MM.1S (cell line): Measurements from ENCODE around the gene SPATA6.

Experiments
- DNase-seq: peaks from one replicate; pipeline ENCODE4 v3.0.0-alpha.2; 2015
- H2AFZ ChIP-seq: fragments of 300-600 bp; sonication (generic); 2 replicates; pipeline ENCODE4 v1.6.0; 2016; ENCODE audit warnings: antibody characterized with exemption, low read length
- H3F3A ChIP-seq: fragments of 300-600 bp; sonication (generic); 2 replicates; pipeline ENCODE4 v1.6.1; 2016; ENCODE audit warnings: mild to moderate bottlenecking, antibody characterized with exemption, low read length, moderate library complexity, mixed read lengths; ENCODE audit not compliant: insufficient read depth
- H3K27ac ChIP-seq: fragments of 300-600 bp; sonication (generic); 2 replicates; pipeline ENCODE4 v1.5.1; 2016; ENCODE audit warnings: mild to moderate bottlenecking, low read length
- H3K27me3 ChIP-seq: fragments of 300-600 bp; sonication (generic); replicated peaks from 2 replicates; pipeline ENCODE4 v1.6.0; 2016; ENCODE audit warnings: low read length; ENCODE audit not compliant: insufficient read depth
- H3K36me3 ChIP-seq: fragments of 300-600 bp; sonication (generic); replicated peaks from 2 replicates; pipeline ENCODE4 v1.6.1; 2016; ENCODE audit warnings: mild to moderate bottlenecking, low read length, mixed read lengths; ENCODE audit not compliant: insufficient read depth
- H3K4me1 ChIP-seq: fragments of 300-600 bp; sonication (generic); 2 replicates; pipeline ENCODE4 v1.6.1; 2016; ENCODE audit warnings: low read length, mixed read lengths
- H3K4me2 ChIP-seq: fragments of 300-600 bp; sonication (generic); 2 replicates; pipeline ENCODE4 v1.6.0; 2016; ENCODE audit warnings: low read depth, low read length
- H3K4me3 ChIP-seq: fragments of 300-600 bp; sonication (generic); 2 replicates; pipeline ENCODE4 v1.5.1; 2016; ENCODE audit warnings: low read length, mixed read lengths
- H3K79me2 ChIP-seq: fragments of 300-600 bp; sonication (generic); 2 replicates; pipeline ENCODE4 v1.6.1; 2016; ENCODE audit warnings: mixed run types, low read length, mixed read lengths
- H3K9ac ChIP-seq: fragments of 300-600 bp; sonication (generic); 2 replicates; pipeline ENCODE4 v1.6.1; 2016; ENCODE audit warnings: low read length, mixed read lengths
- H3K9me2 ChIP-seq: fragments of 300-600 bp; sonication (generic); replicated peaks from 2 replicates; pipeline ENCODE4 v1.6.1; 2016; ENCODE audit warnings: mild to moderate bottlenecking, low read length, mixed read lengths; ENCODE audit not compliant: insufficient read depth
- H3K9me3 ChIP-seq: fragments of 300-600 bp; sonication (generic); replicated peaks from 2 replicates; pipeline ENCODE4 v1.6.1; 2016; ENCODE audit warnings: mild to moderate bottlenecking, low read length, mixed read lengths; ENCODE audit not compliant: insufficient read depth
- H4K20me1 ChIP-seq: fragments of 300-600 bp; sonication (generic); 2 replicates; pipeline ENCODE4 v1.6.1; 2016; ENCODE audit warnings: mild to moderate bottlenecking, low read length, moderate library complexity, mixed read lengths; ENCODE audit not compliant: insufficient read depth
- CTCF ChIP-seq: fragments of 300-600 bp; sonication (generic); IDR thresholded peaks from 2 replicates; pipeline ENCODE4 v1.5.1; 2016; ENCODE audit warnings: antibody characterized with exemption, low read length, mixed read lengths
- EZH2 ChIP-seq: fragments of 300-600 bp; sonication (generic); optimal IDR thresholded peaks from 2 replicates; pipeline ENCODE3; 2017; ENCODE audit warnings: low read depth, mild to moderate bottlenecking, antibody characterized with exemption, low read length, mixed read lengths
- EZH2phosphoT487 ChIP-seq: fragments of 300-600 bp; sonication (generic); IDR thresholded peaks from 2 replicates; pipeline ENCODE4 v1.6.1; 2018; ENCODE audit warnings: antibody characterized with exemption, low read length

Gene SPATA6

DNA sequence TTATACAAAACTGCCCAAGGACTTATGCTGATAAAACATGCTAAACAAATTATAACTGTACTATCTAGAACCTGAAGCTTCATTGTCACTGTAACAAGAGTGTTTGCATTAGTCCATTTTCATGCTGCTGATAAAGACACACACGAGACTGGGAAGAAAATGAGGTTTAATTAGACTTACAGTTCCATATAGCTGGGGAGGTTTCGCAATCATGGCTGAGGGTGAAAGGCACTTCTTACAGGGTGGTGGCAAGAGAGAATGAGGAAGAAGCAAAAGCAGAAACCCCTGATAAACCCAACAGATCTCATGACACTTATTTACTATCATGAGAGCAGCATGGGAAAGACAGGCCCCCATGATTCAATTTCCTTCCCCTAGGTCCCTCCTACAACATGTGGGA is 100.4 kb downstream of the SPATA6 start:
- H3K79me2 ChIP-seq = no peaks in the 10 kb centered on the region
- no peaks in the 10 kb centered on the region for H3K4me1 ChIP-seq
- H3K36me3 ChIP-seq = no peaks in the 10 kb centered on the region
- no peak overlapping the region for H3K9ac ChIP-seq
- no peak overlapping the region for H3K4me2 ChIP-seq
- H3K27me3 ChIP-seq = no peaks in the 10 kb centered on the region
- no peak for DNase-seq
- no peak overlapping the region for H2AFZ ChIP-seq
- no peaks in the 10 kb centered on the region for H4K20me1 ChIP-seq
- TF ChIP-seq EZH2phosphoT487 (no peak), EZH2 (no peak), CTCF (no peak)
- H3K4me3 ChIP-seq = no peak overlapping the region
- H3K27ac ChIP-seq = no peak overlapping the region
- H3K9me3 ChIP-seq = no peaks in the 10 kb centered on the region
- H3K9me2 ChIP-seq = no peaks in the 10 kb centered on the region
- H3F3A ChIP-seq = no peaks in the 10 kb centered on the region

- no peaks in the 10 kb centered on the region for H3K36me3 ChIP-seq
- no peaks in the 10 kb centered on the region for H3K4me1 ChIP-seq
- H3K4me2 ChIP-seq = no peak overlapping the region
- no peak overlapping the region for H2AFZ ChIP-seq
- no peaks in the 10 kb centered on the region for H3K27me3 ChIP-seq
- no peaks in the 10 kb centered on the region for H3K79me2 ChIP-seq
- TF ChIP-seq EZH2phosphoT487 (no peak), CTCF (no peak), EZH2 (no peak)
- no peaks in the 10 kb centered on the region for H4K20me1 ChIP-seq
- no peak overlapping the region for H3K9ac ChIP-seq
- H3K27ac ChIP-seq = no peak overlapping the region
- H3K9me2 ChIP-seq = no peaks in the 10 kb centered on the region
- DNase-seq = no peak
- H3F3A ChIP-seq = no peaks in the 10 kb centered on the region
- H3K9me3 ChIP-seq = no peaks in the 10 kb centered on the region
- H3K4me3 ChIP-seq = no peak overlapping the region
These were observed 109.1 kb downstream of the SPATA6 start for GRCh38 chr1:48362901-48363300.

GRCh38 chr1:48356901-48357300 is 115.1 kb downstream of the SPATA6 start:
- no peak for DNase-seq
- no peaks in the 10 kb centered on the region for H3K4me1 ChIP-seq
- no peaks in the 10 kb centered on the region for H3K9me2 ChIP-seq
- H3K27ac ChIP-seq = no peak overlapping the region
- no peak overlapping the region for H2AFZ ChIP-seq
- H3F3A ChIP-seq = no peaks in the 10 kb centered on the region
- no peak overlapping the region for H3K4me2 ChIP-seq
- no peaks in the 10 kb centered on the region for H3K27me3 ChIP-seq
- H4K20me1 ChIP-seq = no peaks in the 10 kb centered on the region
- no peaks in the 10 kb centered on the region for H3K9me3 ChIP-seq
- no peak overlapping the region for H3K4me3 ChIP-seq
- no peak overlapping the region for H3K9ac ChIP-seq
- TF ChIP-seq EZH2 = no peak
- no peak for TF ChIP-seq CTCF
- TF ChIP-seq EZH2phosphoT487 = no peak
- no peaks in the 10 kb centered on the region for H3K79me2 ChIP-seq
- H3K36me3 ChIP-seq = no peaks in the 10 kb centered on the region
